Small intestine (tissue), 7 donors: Measurements from ENCODE around the gene JPT2. TPM values are rescaled to one million over a fixed set of nuclear protein-coding genes. Genes with fewer than 3 reads are reported as not detected.
"Not testable (repeated sequence)": the region's sequence is repeated elsewhere in the genome, so short reads cannot be mapped to it uniquely, and the experiment has no call there.

Experiments
- DNase-seq, 2 donors: peaks; one replicate each; pipeline versions ENCODE4 v3.0.0 to v3.0.0-alpha.2; 2013
- FAIRE-seq: peaks from 2 replicates; lab custom pipeline; 2012; peaks lifted over from hg19 to GRCh38; lab: Jason Lieb, UNC
- H3K27ac ChIP-seq, 3 donors: one replicate each; pipeline ENCODE4 v1.5.1; 2013; ENCODE audit warnings: low read length in 2 of 3, mild to moderate bottlenecking in 2 of 3, control low read depth in 1 of 3, inconsistent platforms in 1 of 3, low read depth in 1 of 3, moderate library complexity in 1 of 3
- H3K27me3 ChIP-seq, 3 donors: one replicate each; pipeline ENCODE4 v1.6.1; 2013; ENCODE audit warnings: low read length in 3 of 3, inconsistent platforms in 1 of 3; ENCODE audit not compliant: control insufficient read depth in 3 of 3, insufficient read depth in 3 of 3
- H3K36me3 ChIP-seq, 3 donors: one replicate each; pipeline ENCODE4 v1.6.1; 2013; ENCODE audit warnings: low read length in 3 of 3, inconsistent platforms in 1 of 3, low read depth in 1 of 3, mild to moderate bottlenecking in 1 of 3, moderate library complexity in 1 of 3; ENCODE audit not compliant: control insufficient read depth in 3 of 3, insufficient read depth in 2 of 3
- H3K4me1 ChIP-seq, 3 donors: one replicate each; pipeline ENCODE4 v1.6.1; 2013; ENCODE audit warnings: low read length in 2 of 3, inconsistent platforms in 1 of 3, low read depth in 1 of 3, mild to moderate bottlenecking in 1 of 3, moderate library complexity in 1 of 3; ENCODE audit not compliant: control insufficient read depth in 3 of 3, insufficient read depth in 2 of 3
- H3K4me3 ChIP-seq, 3 donors: one replicate each; pipeline ENCODE4 v1.5.1; 2013; ENCODE audit warnings: low read length in 3 of 3, control low read depth in 1 of 3, inconsistent platforms in 1 of 3, low read depth in 1 of 3, mild to moderate bottlenecking in 1 of 3, moderate library complexity in 1 of 3
- H3K9me3 ChIP-seq, 2 donors: one replicate each; pipeline ENCODE4 v1.6.1; 2013; ENCODE audit warnings: low read depth in 1 of 2, low read length in 1 of 2; ENCODE audit not compliant: control insufficient read depth in 2 of 2, insufficient read depth in 1 of 2
- WGBS, 3 donors: extraction: QIAGEN DNeasy Blood & Tissue Kit; methylation state at CpG; one replicate each; pipeline ENCODE4 v1.1.7; 2013; 5-methylcytosine and 5-hydroxymethylcytosine counted together
- polyA plus RNA-seq, 4 donors: library from polyadenylated mRNA; stranded (reverse) in 3 of 4; unstranded in 1 of 4; fragments of 200-250 nt in 3 of 4; fragments of 120-200 nt in 1 of 4; gene quantifications; one replicate each; pipeline versions ENCODE4 v1.2.1 to v1.2.3, GENCODE V29; 2013
- donor health status: healthy with polysubstance abuse.
- donor health status: control.
- donor health status: control.
- donor health status: Bipolar disorder and iron deficiency.
- donor health status: healthy.

JPT2 gene
- polyA plus RNA-seq, 4 donors, result 17.0 to 52.4 (median 36.3) TPM

DNA sequence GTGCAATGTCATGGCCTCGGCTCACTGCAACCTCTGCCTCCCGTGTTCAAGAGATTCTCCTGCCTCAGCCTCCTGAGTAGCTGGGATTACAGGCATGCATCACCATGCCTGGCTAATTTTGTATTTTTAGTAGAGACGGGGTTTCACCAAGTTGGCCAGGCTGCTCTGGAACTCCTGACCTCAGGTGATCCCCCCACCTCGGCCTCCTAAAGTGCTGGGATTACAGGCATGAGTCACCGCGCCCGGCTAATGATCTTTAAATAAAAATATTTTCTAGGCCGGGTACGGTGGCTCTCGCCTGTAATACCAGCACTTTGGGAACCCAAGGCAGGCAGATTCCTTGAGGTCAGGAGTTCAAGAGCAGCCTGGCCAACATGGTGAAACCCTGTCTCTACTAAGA, 40.2 kb downstream of the JPT2 start:
- not testable (repeated sequence) for H3K27ac ChIP-seq, FAIRE-seq, H3K4me1 ChIP-seq, H3K9me3 ChIP-seq, H3K4me3 ChIP-seq, DNase-seq, H3K27me3 ChIP-seq
- H3K36me3 ChIP-seq, result peaks cover 0 to 23% (median 0%) of the 10 kb centered on the region in 3 donors
- 64 to 75% (median 72%) methylated on average over 10 of the region's 10 CpGs for WGBS, 3 donors

DNA sequence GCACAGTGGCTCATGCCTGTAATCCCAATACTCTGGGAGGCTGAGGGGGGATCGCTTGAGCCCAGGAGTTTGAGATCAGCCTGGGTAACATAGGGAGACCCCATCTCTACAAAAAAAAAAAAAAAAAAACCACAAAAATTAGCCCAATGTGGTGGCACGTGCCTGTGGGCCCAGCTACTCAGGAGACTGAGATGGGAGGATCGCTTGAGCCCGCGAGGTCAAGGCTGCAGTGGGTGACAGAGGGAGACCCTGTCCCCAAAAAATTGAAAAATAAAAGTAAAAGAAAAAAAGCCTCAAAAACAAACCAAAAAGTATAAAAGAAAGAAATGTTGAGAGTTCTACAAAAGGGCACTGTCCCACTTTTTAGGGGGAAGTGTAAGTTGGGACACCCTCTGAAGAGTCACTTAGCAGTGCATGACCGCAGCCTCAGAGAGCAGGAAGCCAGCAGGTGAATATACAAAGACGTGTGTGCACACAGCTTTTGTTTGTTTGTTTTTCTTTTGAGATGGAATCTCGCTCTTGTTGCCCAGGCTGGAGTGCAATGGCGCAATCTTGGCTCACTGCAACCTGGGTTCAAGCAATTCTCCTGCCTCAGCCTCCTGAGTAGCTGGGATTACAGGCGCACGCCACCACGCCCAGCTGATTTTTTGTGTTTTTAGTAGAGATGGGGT, 41.6 kb downstream of the JPT2 start:
- not testable (repeated sequence) for H3K4me3 ChIP-seq, H3K9me3 ChIP-seq, H3K27ac ChIP-seq, H3K27me3 ChIP-seq, H3K4me1 ChIP-seq, DNase-seq, FAIRE-seq
- H3K36me3 ChIP-seq, result peaks cover 0 to 17% (median 0%) of the 10 kb centered on the region in 3 donors
- 83 to 87% (median 85%) methylated on average over 12 of the region's 12 CpGs for WGBS, 3 donors

DNA sequence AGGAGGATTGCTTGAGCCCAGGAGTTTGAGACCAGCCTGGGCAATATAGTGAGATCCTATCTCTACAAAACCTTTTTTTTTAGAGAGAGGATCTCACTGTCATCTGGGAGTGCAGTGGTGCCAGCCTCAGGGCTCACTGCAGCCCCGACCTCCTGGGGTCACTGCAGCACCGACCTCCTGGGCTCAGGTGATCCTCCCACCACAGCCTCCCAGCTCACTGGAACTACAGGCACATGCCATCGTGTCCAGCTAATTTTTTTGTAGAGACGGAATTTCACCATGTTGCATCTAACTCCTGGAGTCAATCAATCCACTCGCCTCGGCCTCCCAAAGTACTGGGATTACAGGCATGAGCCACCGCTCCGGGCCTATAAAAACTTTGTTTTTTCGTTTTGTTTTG, 43.3 kb downstream of the JPT2 start:
- H3K4me1 ChIP-seq, result no peaks in the 10 kb centered on the region
- no peak overlapping the region for H3K27ac ChIP-seq
- H3K4me3 ChIP-seq, result no peak overlapping the region
- no peaks in the 10 kb centered on the region for H3K9me3 ChIP-seq
- WGBS, 3 donors, result 95% methylated on average over 9 of the region's 9 CpGs
- no peak for FAIRE-seq
- peaks cover 0 to 27% (median 0%) of the 10 kb centered on the region in 3 donors for H3K36me3 ChIP-seq
- H3K27me3 ChIP-seq, result no peaks in the 10 kb centered on the region
- no peak for DNase-seq

DNA sequence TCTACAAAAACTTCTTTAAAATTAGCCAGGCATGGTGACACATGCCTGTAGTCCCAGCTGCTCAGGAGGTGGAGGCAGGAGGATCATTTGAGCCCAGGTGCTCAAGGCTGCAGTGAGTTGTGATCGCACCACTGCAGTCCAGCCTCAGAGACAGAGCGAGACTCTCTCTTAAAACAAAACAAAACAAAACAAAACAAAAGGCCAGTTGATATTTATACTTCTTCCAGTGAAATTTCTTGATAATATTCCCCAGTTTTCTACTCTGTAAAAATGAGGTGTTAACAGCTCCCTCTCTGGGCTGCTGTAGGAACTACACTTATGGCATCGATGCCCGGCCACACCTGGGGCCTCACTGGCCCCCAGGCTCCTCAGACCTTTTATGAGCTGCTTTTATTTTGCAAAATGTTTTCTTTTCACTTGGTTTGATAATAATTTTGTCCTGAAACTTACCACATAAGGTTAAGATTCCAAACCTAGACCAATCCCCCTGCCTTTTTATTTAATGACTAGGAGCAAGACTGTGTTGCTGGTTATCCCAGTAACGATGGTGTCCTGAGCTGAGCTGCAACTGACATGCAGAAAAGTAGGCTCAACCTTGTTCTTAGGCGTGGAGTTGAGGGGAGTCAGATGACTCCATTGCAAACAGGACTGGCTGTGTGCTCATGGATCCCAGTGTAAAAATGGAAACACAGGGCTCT, 45.5 kb downstream of the JPT2 start:
- H3K4me1 ChIP-seq, result no peaks in the 10 kb centered on the region
- DNase-seq (peak; percentile 51 to 58), FAIRE-seq (no peak)
- 51 to 57% (median 53%) methylated on average over 6 of the region's 6 CpGs for WGBS, 3 donors
- no peak overlapping the region for H3K27ac ChIP-seq
- no peaks in the 10 kb centered on the region for H3K27me3 ChIP-seq
- H3K9me3 ChIP-seq, result no peaks in the 10 kb centered on the region
- peaks cover 3 to 49% (median 5%) of the 10 kb centered on the region in 3 donors for H3K36me3 ChIP-seq
- H3K4me3 ChIP-seq, result no peak overlapping the region

DNA sequence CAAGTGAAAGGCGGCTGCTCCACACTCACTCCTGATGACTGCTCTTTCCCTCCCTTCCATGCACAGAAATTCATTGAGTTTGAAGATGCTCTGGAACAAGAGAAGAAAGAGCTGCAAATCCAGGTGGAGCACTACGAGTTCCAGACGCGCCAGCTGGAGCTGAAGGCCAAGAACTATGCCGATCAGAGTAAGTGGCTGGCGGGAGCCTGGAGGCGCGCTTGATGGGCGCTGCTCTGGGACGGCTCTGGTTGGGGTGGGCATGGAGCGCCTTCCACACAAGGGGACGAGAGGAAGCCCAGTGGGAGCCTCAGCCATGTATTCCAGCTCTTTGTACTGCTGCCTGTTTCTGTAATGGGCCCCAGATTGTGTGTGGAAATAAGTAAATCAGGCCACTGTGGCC, 46.4 kb downstream of the JPT2 start:
- WGBS, 3 donors, result 93 to 96% (median 95%) methylated on average over 12 of the region's 12 CpGs
- FAIRE-seq, result no peak
- DNase-seq, result no peak
- H3K9me3 ChIP-seq, result no peaks in the 10 kb centered on the region
- H3K4me3 ChIP-seq, result no peak overlapping the region
- peaks cover 8 to 53% (median 10%) of the 10 kb centered on the region in 3 donors for H3K36me3 ChIP-seq
- no peaks in the 10 kb centered on the region for H3K27me3 ChIP-seq
- H3K27ac ChIP-seq, result no peak overlapping the region
- H3K4me1 ChIP-seq, result no peaks in the 10 kb centered on the region

DNA sequence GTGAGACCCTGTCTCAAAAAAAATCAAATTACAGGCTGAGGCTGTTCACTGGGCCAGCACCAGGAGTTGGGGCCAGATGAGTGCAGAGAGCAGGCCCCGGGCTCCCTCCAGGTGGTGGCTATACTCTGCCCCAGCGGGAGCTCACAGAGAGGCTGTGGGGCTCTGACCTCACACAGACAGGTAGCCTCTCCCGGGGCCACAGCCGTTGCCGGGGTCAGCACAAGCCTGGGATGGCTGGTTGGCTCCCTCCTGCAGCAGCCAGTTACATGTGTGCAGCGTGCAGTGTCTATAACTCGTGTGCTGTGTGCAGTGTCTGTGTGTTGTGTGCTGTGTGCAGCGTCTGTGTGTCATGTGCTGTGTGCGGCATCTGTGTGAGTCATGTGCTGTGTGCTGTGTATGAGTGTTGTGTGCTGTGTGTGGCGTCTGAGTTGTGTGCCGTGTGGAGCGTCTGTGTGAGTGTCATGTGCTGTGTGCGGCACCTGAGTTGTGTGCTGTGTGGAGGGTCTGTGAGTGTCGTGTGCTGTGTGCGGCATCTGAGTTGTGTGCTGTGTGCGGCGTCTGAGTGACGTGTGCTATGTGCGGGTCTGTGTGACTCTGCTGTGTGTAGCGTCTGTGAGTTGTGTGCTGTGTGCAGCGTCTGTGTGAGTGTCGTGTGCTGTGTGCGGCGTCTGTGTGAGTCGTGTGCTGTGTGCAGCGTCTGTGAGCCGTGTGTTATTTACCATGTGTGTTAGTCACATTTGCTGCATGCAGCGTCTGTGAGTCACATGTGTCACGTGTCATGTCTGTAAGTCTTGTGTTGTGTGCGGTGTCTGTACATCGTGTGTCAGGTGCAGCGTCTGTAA, 48.8 kb downstream of the JPT2 start:
- H3K4me1 ChIP-seq, result no peaks in the 10 kb centered on the region
- no peaks in the 10 kb centered on the region for H3K9me3 ChIP-seq
- 96 to 97% (median 97%) methylated on average over 32 of the region's 32 CpGs for WGBS, 3 donors
- peaks cover 10 to 69% (median 13%) of the 10 kb centered on the region in 3 donors for H3K36me3 ChIP-seq
- H3K4me3 ChIP-seq, result no peak overlapping the region
- FAIRE-seq (no peak), DNase-seq (no peak)
- no peak overlapping the region for H3K27ac ChIP-seq
- no peaks in the 10 kb centered on the region for H3K27me3 ChIP-seq

DNA sequence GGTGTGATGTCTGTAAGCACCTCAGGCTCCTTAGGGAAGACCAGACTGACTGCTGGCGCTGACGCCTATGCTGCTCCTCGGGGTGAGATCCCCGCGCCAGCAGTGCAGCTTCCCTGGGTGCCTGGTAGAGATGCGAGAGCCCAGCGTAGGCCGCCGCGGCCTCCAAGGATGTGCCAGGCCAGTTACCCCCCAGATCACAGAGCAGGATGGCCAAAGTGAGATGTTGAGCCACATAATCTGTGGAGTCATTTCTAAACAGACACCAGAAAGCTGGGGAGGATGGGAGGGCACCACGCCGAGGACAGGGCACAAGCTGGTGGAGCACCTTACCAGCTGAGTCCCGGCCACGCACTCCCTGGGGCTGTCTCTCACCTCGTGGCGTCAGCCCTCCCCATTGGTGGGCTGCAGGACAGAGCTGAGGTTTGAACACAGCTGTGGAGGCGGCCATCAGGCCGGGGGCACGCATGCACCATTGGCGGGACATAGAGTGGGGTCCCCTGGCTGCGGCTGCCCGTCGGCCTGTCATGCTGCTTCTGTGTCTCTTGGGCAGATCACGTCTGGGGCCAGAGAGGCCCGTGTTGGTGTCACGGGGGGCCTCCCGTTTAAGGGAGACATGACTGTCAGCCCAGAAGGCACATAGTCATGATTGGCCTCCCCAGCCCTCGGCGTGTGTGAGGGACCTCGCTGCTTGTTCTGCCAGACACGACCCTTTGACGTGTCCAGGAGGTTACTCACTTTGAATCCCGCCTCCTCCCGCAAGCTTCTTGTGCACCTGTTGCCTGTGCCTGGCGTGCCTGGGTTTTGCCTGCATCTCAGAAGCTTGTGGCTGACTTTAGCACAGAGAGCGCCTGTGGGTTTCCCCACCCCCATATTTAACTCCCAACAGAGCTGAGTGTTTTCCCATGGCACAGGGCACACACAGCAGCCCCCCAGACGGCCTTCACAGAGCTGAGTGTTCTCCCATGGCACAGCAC, 49.9 kb downstream of the JPT2 start:
- FAIRE-seq (no peak), DNase-seq (no peak)
- H3K27me3 ChIP-seq, result no peaks in the 10 kb centered on the region
- H3K36me3 ChIP-seq, result peaks cover 10 to 80% (median 22%) of the 10 kb centered on the region in 3 donors
- no peaks in the 10 kb centered on the region for H3K9me3 ChIP-seq
- no peak overlapping the region for H3K4me3 ChIP-seq
- no peak overlapping the region for H3K27ac ChIP-seq
- no peaks in the 10 kb centered on the region for H3K4me1 ChIP-seq
- WGBS, 3 donors, result 93 to 94% (median 93%) methylated on average over 37 of the region's 37 CpGs
